ENCODE data around the gene ACR. TPM values are rescaled to one million over a fixed set of nuclear protein-coding genes. Genes with fewer than 3 reads are reported as not detected.
"Not testable (repeated sequence)": the region's sequence is repeated elsewhere in the genome, so short reads cannot be mapped to it uniquely, and the experiment has no call there.

Gene ACR
- total and polyA plus RNA-seq, 2 of the 13 experiments (the other 11 are each of a cell fraction or from before 2014, with no cell fraction given) = 0.15 TPM; not detected in 1

DNA sequence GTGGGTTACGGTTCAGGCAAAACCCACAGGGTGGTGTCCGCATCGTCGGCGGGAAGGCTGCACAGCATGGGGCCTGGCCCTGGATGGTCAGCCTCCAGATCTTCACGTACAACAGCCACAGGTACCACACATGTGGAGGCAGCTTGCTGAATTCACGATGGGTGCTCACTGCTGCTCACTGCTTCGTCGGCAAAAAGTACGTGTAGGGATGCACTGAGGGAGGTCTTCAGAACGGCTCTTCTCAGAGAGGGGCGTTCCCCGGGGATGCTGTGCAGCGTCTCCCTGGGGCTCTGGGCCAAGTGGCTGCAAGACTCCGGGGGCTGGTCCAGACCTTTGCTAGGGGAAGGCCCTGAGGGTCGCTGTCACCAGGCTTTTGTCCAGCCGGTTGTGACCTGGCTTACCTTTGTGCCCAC lies 1.3 kb downstream of the ACR start:
- FAIRE-seq (no peak), DNase-seq (ENCODE audit: low spot score) (no peak), ATAC-seq (no peak; the same call in 2 of the 3 replicates)
- H3K27ac ChIP-seq (ENCODE audit: extremely low read length, insufficient read depth, low read length) = no peak overlapping the region
- ChIA-PET CTCF (ENCODE audit: low intra/inter-chr PET ratio, low total read pairs) (no interaction called here), POLR2A (no interaction called here)
- H3K4me3 ChIP-seq (replicated peaks in 1 of 3; ENCODE audit: insufficient read depth in 1 of 3, low read depth in 2 of 3, low read length in 3 of 3) = no peak overlapping the region
- intact Hi-C loops (cut with micrococcal nuclease; ENCODE audit: unreplicated experiment) = no loop called here
- in situ Hi-C loops (cut with HindIII; ENCODE audit: extremely low pct_ligation_motif_present, low pct_unique_long_range_greater_than_20kb) = no loop called here
- H3K9me3 ChIP-seq (ENCODE audit: low read length) = no peaks in the 10 kb centered on the region
- no peaks in the 10 kb centered on the region for H3K4me1 ChIP-seq (ENCODE audit: insufficient read depth, low read length)
- no peak overlapping the region for H3K4me2 ChIP-seq (ENCODE audit: low read depth, low read length)
- no peaks in the 10 kb centered on the region for H3K36me3 ChIP-seq (replicated peaks in 1 of 2; ENCODE audit: control insufficient read depth in 1 of 2, insufficient read depth in 2 of 2, low read length in 2 of 2)
- no peaks in the 10 kb centered on the region for H4K20me1 ChIP-seq (ENCODE audit: insufficient read depth, low read length)
- WGBS (ENCODE audit: low lambda C conversion rate) = 43% methylated on average over 8 of the region's 17 CpGs
- H3K9ac ChIP-seq (ENCODE audit: insufficient read depth, low read depth, low read length) = no peak overlapping the region
- no peaks in the 10 kb centered on the region for H3K79me2 ChIP-seq (ENCODE audit: insufficient read depth, low read length)
- BruUV-seq (replicated peaks) = no TSS peak
- no peak overlapping the region for H2AFZ ChIP-seq (ENCODE audit: low read length)
- H3K27me3 ChIP-seq (ENCODE audit: control insufficient read depth in 1 of 2, insufficient read depth in 2 of 2, low read length in 2 of 2) = peaks cover 0 to 6% of the 10 kb centered on the region in 2 experiments; a peak in 2 of 5 replicates
- TF ChIP-seq ZNF768 (CRISPR knock-in tag; IDR thresholded peaks at IDR 0.05) (peak; percentile 21; the same call in 1 of the 2 replicates), RFXAP (CRISPR knock-in tag; IDR thresholded peaks at IDR 0.05; ENCODE audit: borderline replicate concordance) (no peak), HNF4G (IDR thresholded peaks at IDR 0.05; ENCODE audit: borderline replicate concordance, low read depth, low read length) (no peak), HNF4G (CRISPR knock-in tag; IDR thresholded peaks at IDR 0.05; ENCODE audit: borderline replicate concordance, low read depth) (no peak)

DNA sequence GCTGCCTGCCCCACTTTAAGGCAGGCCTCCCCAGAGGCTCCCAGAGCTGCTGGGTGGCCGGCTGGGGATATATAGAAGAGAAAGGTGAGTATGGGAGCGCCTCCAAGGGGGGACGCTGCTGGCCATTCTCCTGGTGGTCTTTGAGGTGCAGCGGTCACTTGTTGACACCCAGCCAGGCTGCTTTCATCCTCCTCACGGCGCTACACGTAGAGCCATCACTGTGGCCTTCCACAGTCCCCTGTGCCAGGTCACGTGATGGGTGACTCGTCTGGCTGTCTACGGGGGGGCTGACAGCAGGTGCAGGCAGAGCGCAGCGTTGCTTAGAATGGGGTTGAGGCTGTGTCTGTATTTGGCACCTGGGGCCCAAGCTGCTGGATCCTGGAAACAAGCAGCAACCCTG lies 1.9 kb downstream of the ACR start:
- H3K9me3 ChIP-seq (ENCODE audit: low read length) = no peaks in the 10 kb centered on the region
- H3K27ac ChIP-seq (ENCODE audit: extremely low read length, insufficient read depth, low read length) = no peak overlapping the region
- intact Hi-C loops (cut with micrococcal nuclease; ENCODE audit: unreplicated experiment) (no loop called here), in situ Hi-C loops (cut with HindIII; ENCODE audit: extremely low pct_ligation_motif_present, low pct_unique_long_range_greater_than_20kb) (no loop called here)
- H3K4me3 ChIP-seq (replicated peaks in 1 of 3; ENCODE audit: insufficient read depth in 1 of 3, low read depth in 2 of 3, low read length in 3 of 3) = no peak overlapping the region
- no peaks in the 10 kb centered on the region for H3K79me2 ChIP-seq (ENCODE audit: insufficient read depth, low read length)
- H3K36me3 ChIP-seq (replicated peaks in 1 of 2; ENCODE audit: control insufficient read depth in 1 of 2, insufficient read depth in 2 of 2, low read length in 2 of 2) = no peaks in the 10 kb centered on the region
- no peak for ATAC-seq
- POLR2A ChIA-PET = no interaction called here
- FAIRE-seq = no peak
- H2AFZ ChIP-seq (ENCODE audit: low read length) = no peak overlapping the region
- DNase-seq (ENCODE audit: low spot score) = no peak
- TF ChIP-seq HNRNPH1 (optimal IDR thresholded peaks at IDR 0.05; ENCODE audit: low read depth, low read length) (no peak), HOXA9 (CRISPR knock-in tag; IDR thresholded peaks at IDR 0.05; ENCODE audit: borderline replicate concordance) (no peak), NFIB (CRISPR knock-in tag; IDR thresholded peaks at IDR 0.05; ENCODE audit: borderline replicate concordance) (no peak), RAD51 (IDR thresholded peaks at IDR 0.05; ENCODE audit: borderline replicate concordance) (peak; percentile 60; the same call in 1 of the 2 replicates), ELF1 (CRISPR knock-in tag; IDR thresholded peaks at IDR 0.05) (no peak)
- TF ChIP-seq, protein P1, sequence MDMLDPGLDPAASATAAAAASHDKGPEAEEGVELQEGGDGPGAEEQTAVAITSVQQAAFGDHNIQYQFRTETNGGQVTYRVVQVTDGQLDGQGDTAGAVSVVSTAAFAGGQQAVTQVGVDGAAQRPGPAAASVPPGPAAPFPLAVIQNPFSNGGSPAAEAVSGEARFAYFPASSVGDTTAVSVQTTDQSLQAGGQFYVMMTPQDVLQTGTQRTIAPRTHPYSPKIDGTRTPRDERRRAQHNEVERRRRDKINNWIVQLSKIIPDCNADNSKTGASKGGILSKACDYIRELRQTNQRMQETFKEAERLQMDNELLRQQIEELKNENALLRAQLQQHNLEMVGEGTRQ (IDR thresholded peaks at IDR 0.05; ENCODE audit: low read depth, low read length) = peak; percentile 47; the same call in 1 of the 2 replicates
- TF ChIP-seq, protein P1 (CRISPR knock-in tag; IDR thresholded peaks at IDR 0.05; ENCODE audit: borderline replicate concordance) = no peak
- no peaks in the 10 kb centered on the region for H4K20me1 ChIP-seq (ENCODE audit: insufficient read depth, low read length)
- H3K4me1 ChIP-seq (ENCODE audit: insufficient read depth, low read length) = no peaks in the 10 kb centered on the region
- no peak overlapping the region for H3K9ac ChIP-seq (ENCODE audit: insufficient read depth, low read depth, low read length)
- H3K27me3 ChIP-seq (ENCODE audit: control insufficient read depth in 1 of 2, insufficient read depth in 2 of 2, low read length in 2 of 2) = peaks cover 0 to 6% of the 10 kb centered on the region in 2 experiments; a peak in 2 of 5 replicates
- CTCF ChIA-PET (ENCODE audit: low intra/inter-chr PET ratio, low total read pairs) = no interaction called here
- BruUV-seq (replicated peaks) = no TSS peak
- WGBS (ENCODE audit: low lambda C conversion rate) = no CpG with 5 or more reads among the region's 12 CpGs
- H3K4me2 ChIP-seq (ENCODE audit: low read depth, low read length) = no peak overlapping the region

DNA sequence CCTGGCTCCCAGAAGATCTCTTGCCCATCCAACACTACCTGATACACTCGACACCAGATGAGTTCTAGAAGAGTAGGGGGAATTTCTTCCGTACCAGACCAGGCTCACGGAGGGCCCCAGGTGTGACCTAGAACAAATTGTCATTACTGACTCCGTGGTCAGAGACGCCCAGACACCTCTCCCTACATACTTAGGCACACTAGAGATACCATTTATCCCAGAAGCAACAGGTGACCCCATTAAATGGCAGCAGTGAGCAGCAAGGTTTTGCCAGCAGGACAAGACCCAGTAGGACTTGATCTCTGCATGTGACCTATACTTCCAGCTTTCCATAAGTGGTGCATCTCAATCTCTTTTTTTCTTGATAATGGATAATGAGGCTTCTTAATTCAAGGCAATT lies 2.7 kb downstream of the ACR start:
- peak; percentile 28 for FAIRE-seq
- H3K9me3 ChIP-seq (ENCODE audit: low read length); H2AFZ ChIP-seq (ENCODE audit: low read length); H3K4me1 ChIP-seq (ENCODE audit: insufficient read depth, low read length); POLR2A ChIA-PET; H3K36me3 ChIP-seq (replicated peaks in 1 of 2; ENCODE audit: control insufficient read depth in 1 of 2, insufficient read depth in 2 of 2, low read length in 2 of 2); H3K27me3 ChIP-seq (ENCODE audit: control insufficient read depth in 1 of 2, insufficient read depth in 2 of 2, low read length in 2 of 2); CTCF ChIA-PET (ENCODE audit: low intra/inter-chr PET ratio, low total read pairs); H3K9ac ChIP-seq (ENCODE audit: insufficient read depth, low read depth, low read length); H4K20me1 ChIP-seq (ENCODE audit: insufficient read depth, low read length); intact Hi-C loops (cut with micrococcal nuclease; ENCODE audit: unreplicated experiment); in situ Hi-C loops (cut with HindIII; ENCODE audit: extremely low pct_ligation_motif_present, low pct_unique_long_range_greater_than_20kb); DNase-seq (ENCODE audit: low spot score); H3K27ac ChIP-seq (ENCODE audit: extremely low read length, insufficient read depth, low read length); BruUV-seq (replicated peaks); H3K4me2 ChIP-seq (ENCODE audit: low read depth, low read length); ATAC-seq; H3K79me2 ChIP-seq (ENCODE audit: insufficient read depth, low read length); H3K4me3 ChIP-seq (replicated peaks in 1 of 3; ENCODE audit: insufficient read depth in 1 of 3, low read depth in 2 of 3, low read length in 3 of 3): not testable (repeated sequence)
- whole genome bisulfite sequencing (ENCODE audit: low lambda C conversion rate) = 35% methylated on average over 4 of the region's 5 CpGs

Data from HepG2 (cell line).